Measurements from ENCODE around the gene ARHGAP26.

GRCh38 chr5:143013176-143013891, 243.2 kb downstream of the ARHGAP26 start:
- TF ChIP-seq EZH2 (IDR thresholded peaks at IDR 0.05; ENCODE audit: low read depth, unreplicated experiment) (no peak), CTCF (conservative IDR thresholded peaks at IDR 0.05; ENCODE audit: low read depth in 2 of 2) (no peak), POLR2AphosphoS5 (IDR thresholded peaks at IDR 0.05; ENCODE audit: low read depth) (no peak), ZNF114 (CRISPR knock-in tag; IDR thresholded peaks at IDR 0.05) (no peak)

Data from GM23338 (cell line).